Measurements from ENCODE around the gene DNAI4.

DNA sequence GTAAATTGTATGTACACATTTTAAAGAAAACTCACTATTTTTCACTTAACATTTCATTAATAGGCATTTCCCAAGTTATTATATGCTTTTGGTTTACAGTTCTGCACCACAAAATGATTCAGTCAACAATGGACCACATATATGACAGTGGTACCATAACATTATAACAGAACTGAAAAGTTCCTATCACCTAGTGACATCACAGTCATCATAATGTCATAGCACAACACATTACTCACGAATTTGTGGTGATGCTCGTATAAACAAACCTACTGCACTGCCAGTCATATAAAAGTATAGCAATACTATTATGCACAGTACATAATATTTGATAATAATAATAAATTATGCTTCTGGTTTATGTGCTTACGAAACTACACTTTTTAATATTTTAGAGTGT is 30.9 kb downstream of the DNAI4 start:
- TF ChIP-seq, protein P1, sequence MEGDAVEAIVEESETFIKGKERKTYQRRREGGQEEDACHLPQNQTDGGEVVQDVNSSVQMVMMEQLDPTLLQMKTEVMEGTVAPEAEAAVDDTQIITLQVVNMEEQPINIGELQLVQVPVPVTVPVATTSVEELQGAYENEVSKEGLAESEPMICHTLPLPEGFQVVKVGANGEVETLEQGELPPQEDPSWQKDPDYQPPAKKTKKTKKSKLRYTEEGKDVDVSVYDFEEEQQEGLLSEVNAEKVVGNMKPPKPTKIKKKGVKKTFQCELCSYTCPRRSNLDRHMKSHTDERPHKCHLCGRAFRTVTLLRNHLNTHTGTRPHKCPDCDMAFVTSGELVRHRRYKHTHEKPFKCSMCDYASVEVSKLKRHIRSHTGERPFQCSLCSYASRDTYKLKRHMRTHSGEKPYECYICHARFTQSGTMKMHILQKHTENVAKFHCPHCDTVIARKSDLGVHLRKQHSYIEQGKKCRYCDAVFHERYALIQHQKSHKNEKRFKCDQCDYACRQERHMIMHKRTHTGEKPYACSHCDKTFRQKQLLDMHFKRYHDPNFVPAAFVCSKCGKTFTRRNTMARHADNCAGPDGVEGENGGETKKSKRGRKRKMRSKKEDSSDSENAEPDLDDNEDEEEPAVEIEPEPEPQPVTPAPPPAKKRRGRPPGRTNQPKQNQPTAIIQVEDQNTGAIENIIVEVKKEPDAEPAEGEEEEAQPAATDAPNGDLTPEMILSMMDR (conservative IDR thresholded peaks at IDR 0.05 in 1 of 2, IDR thresholded peaks at IDR 0.05 in 1 of 2; ENCODE audit: extremely low read depth in 1 of 2, insufficient read depth in 1 of 2, low read depth in 1 of 2, low read length in 2 of 2): no peak
- no peak for TF ChIP-seq EZH2 (IDR thresholded peaks at IDR 0.05; ENCODE audit: borderline replicate concordance, low read length)

Data from mammary epithelial cell (primary cell).